Measurements from ENCODE around the gene TPCN2. TPM values are rescaled to one million over a fixed set of nuclear protein-coding genes. Genes with fewer than 3 reads are reported as not detected.

Gene TPCN2
- total and polyA plus RNA-seq, 2 of the 8 experiments (the other 6 are each of a cell fraction or from before 2014, with no cell fraction given), result 9.7 to 18.6 TPM

- Histone ChIP-seq H2BK12ac (ENCODE audit: low read depth, low read length) (no peak overlapping the region), H3K79me2 (ENCODE audit: control insufficient read depth in 1 of 2, insufficient read depth in 2 of 2, low read length in 2 of 2) (no peaks in the 10 kb centered on the region), H3K56ac (replicated peaks; ENCODE audit: insufficient read length, low read depth, low read length) (no peak overlapping the region), H4K20me1 (replicated peaks in 1 of 2; ENCODE audit: control insufficient read depth in 1 of 2, insufficient read depth in 2 of 2, low read length in 2 of 2) (peaks cover 5 to 7% of the 10 kb centered on the region in 2 experiments), H4K91ac (replicated peaks; ENCODE audit: insufficient read length, low read length) (no peak overlapping the region), H3K14ac (ENCODE audit: insufficient read length) (no peak overlapping the region), H4K8ac (ENCODE audit: extremely low read depth, insufficient read depth, low read length) (no peak overlapping the region), H3K9me3 (ENCODE audit: insufficient read depth in 2 of 2, low read depth in 1 of 2, low read length in 1 of 2) (0 out of 4 replicates have a peak, but pooled peaks cover 0 to 2% of the 10 kb centered on the region in 2 experiments), H3K4me1 (replicated peaks in 1 of 4; ENCODE audit: control insufficient read depth in 3 of 4, insufficient read depth in 4 of 4, low read length in 3 of 4) (peaks cover 0 to 13% (median 6%) of the 10 kb centered on the region in 4 experiments; a peak in 4 of 7 replicates), H3K18ac (ENCODE audit: extremely low read depth, low read length) (no peak overlapping the region), H2BK120ac (replicated peaks; ENCODE audit: low read depth, low read length) (no peak overlapping the region), H3K4me3 (ENCODE audit: extremely low read depth in 1 of 4, insufficient read depth in 2 of 4, low read depth in 3 of 4, low read length in 4 of 4) (no peak overlapping the region), H3K9ac (replicated peaks in 1 of 4; ENCODE audit: extremely low read depth in 1 of 4, low read depth in 3 of 4, low read length in 3 of 4) (no peak overlapping the region), H3K4ac (replicated peaks; ENCODE audit: insufficient read length, low read depth, low read length) (no peak overlapping the region), H3K23ac (ENCODE audit: insufficient read length) (no peak overlapping the region), H3K27ac (ENCODE audit: low read depth, low read length) (no peak overlapping the region), H3K23me2 (ENCODE audit: low read depth, low read length) (no peaks in the 10 kb centered on the region), H2BK15ac (ENCODE audit: low read length) (no peak overlapping the region), H3K27me3 (replicated peaks in 1 of 4; ENCODE audit: control insufficient read depth in 3 of 4, extremely low read depth in 1 of 4, insufficient read depth in 3 of 4, low read length in 3 of 4) (no peaks in the 10 kb centered on the region), H3K4me2 (ENCODE audit: insufficient read depth in 1 of 2, low read depth in 2 of 2, low read length in 2 of 2) (no peak overlapping the region), H2BK5ac (ENCODE audit: low read depth, low read length) (no peak overlapping the region), H3K36me3 (ENCODE audit: control insufficient read depth in 2 of 4, insufficient read depth in 4 of 4, low read length in 3 of 4) (peaks cover 0 to 5% (median 0%) of the 10 kb centered on the region in 4 experiments; a peak in 1 of 8 replicates), H2AK5ac (ENCODE audit: low read depth, low read length) (no peak overlapping the region), H4K5ac (ENCODE audit: insufficient read length, low read depth, low read length) (no peak overlapping the region), H2BK20ac (ENCODE audit: low read length) (no peak overlapping the region), H3K79me1 (ENCODE audit: low read depth, low read length) (no peaks in the 10 kb centered on the region), H2AFZ (ENCODE audit: low read length) (no peak overlapping the region)
- DNase-seq (ENCODE audit: low read depth in 1 of 2, low spot score in 2 of 2) (no peak), FAIRE-seq (no peak)
- 96% methylated on average over 13 of the region's 13 CpGs; no CpG with 5 or more reads in 1 of the 2 experiments for WGBS, 2 experiments (ENCODE audit: extremely low coverage in 1 of 2, insufficient coverage in 1 of 2, insufficient read length in 1 of 2, insufficient replicate concordance in 2 of 2, low coverage in 1 of 2, low lambda C conversion rate in 2 of 2, missing lambda C conversion rate in 1 of 2)
- no peak for TF ChIP-seq CREB1 (IDR thresholded peaks at IDR 0.05)
- no peak for TF ChIP-seq KDM1A (IDR thresholded peaks at IDR 0.05; ENCODE audit: borderline replicate concordance, low read length)
- no peak for TF ChIP-seq RNF2 (IDR thresholded peaks at IDR 0.05; ENCODE audit: borderline replicate concordance, low read depth, low read length, missing control alignments, poor library complexity, severe bottlenecking)
- no peak for TF ChIP-seq GTF2F1 (IDR thresholded peaks at IDR 0.05; ENCODE audit: borderline replicate concordance, low read depth, low read length)
- TF ChIP-seq TCF12 (IDR thresholded peaks at IDR 0.05; ENCODE audit: low read depth, low read length), result no peak
- TF ChIP-seq, protein P1, sequence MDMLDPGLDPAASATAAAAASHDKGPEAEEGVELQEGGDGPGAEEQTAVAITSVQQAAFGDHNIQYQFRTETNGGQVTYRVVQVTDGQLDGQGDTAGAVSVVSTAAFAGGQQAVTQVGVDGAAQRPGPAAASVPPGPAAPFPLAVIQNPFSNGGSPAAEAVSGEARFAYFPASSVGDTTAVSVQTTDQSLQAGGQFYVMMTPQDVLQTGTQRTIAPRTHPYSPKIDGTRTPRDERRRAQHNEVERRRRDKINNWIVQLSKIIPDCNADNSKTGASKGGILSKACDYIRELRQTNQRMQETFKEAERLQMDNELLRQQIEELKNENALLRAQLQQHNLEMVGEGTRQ (IDR thresholded peaks at IDR 0.05; ENCODE audit: low read length), result no peak
- TF ChIP-seq GABPA (IDR thresholded peaks at IDR 0.05; ENCODE audit: borderline replicate concordance, insufficient read depth, low read length), result no peak
- TF ChIP-seq RXRA (IDR thresholded peaks at IDR 0.05; ENCODE audit: insufficient read depth, low read depth, low read length), result no peak
- no peak for TF ChIP-seq SIX5 (IDR thresholded peaks at IDR 0.05; ENCODE audit: low read depth, low read length)
- TF ChIP-seq BCL11A (IDR thresholded peaks at IDR 0.05; ENCODE audit: low read depth in 2 of 2, low read length in 2 of 2), result no peak
- no peak for TF ChIP-seq POLR2A (IDR thresholded peaks at IDR 0.05; ENCODE audit: control extremely low read depth in 1 of 2, low read depth in 2 of 2, low read length in 2 of 2)
- CTCF ChIA-PET (ENCODE audit: partially characterized antibody), result interaction anchor here (1.0 to 1.6 kb wide), 3 partner anchors 35 to 587 kb away, joined by 3 to 4 read pairs (median 3); no protein-coding TSS in a partner anchor
- POLR2A ChIA-PET (ENCODE audit: partially characterized antibody), result no interaction called here
Measured at GRCh38 chr11:69096473-69096872, 47.7 kb downstream of the TPCN2 start.
